LoVo (cell line): ENCODE data around the gene NPM1.
A peak's percentile ranks its signal among the peaks of the same experiment; 100 is the strongest.
"Not testable (repeated sequence)": the region's sequence is repeated elsewhere in the genome, so short reads cannot be mapped to it uniquely, and the experiment has no call there.

Experiments used
- DNase-seq: peaks from one replicate; pipeline ENCODE4 v3.0.0-alpha.2; 2016; ENCODE audit warnings: low spot score

Gene NPM1

DNA sequence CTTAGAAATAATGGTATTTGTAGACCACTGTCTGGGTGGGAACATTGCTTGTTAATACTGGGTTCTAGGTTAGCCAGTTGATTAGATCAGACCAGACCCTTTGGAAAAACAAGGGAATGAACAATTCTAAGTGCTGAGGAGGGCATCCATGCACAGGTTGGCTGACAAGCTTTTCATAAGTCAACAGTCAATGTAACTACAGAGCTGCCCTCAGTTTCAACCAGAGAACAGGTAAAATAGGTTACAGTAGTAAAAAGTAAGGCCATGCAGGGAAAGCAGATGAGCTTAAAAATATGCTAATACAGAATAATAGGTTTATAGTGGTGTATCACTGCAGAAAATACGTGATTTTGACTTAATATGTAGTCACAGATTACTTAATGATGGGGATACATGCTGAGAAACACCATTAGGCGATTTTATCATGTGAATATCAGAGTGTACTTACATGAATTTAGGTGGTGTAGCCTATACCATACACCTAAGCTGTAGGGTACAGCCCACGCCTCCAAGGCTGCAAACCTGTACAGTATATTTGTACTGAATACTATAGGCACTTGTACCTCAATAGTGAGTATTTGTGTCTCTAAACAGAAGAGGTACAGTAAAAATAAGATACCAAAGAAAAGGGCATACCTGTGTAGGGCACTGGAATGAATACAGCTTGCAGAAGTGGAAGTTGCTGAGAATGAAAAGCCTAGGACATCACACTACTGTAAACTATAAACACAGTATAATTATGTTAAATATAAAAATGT lies 25.7 kb downstream of the NPM1 start:
- no peak for DNase-seq

DNA sequence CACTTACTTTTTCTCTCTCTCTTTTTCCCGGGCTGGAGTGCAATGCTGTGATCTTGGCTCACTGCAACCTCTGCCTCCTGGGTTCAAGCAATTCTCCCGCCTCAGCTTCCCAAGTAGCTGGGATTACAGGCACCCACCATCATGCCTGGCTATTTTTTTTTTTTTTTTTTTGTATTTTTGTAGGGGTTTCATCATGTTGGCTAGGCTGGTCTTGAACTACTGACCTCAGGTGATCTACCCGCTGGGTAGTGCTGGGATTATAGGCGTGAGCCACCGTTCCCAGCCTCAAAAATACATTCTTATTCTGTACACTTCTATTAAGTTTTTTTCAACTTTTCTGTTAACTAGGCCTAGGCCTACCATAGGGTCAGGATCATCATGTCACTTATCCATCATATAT lies 26.3 kb downstream of the NPM1 start:
- not testable (repeated sequence) for DNase-seq

DNA sequence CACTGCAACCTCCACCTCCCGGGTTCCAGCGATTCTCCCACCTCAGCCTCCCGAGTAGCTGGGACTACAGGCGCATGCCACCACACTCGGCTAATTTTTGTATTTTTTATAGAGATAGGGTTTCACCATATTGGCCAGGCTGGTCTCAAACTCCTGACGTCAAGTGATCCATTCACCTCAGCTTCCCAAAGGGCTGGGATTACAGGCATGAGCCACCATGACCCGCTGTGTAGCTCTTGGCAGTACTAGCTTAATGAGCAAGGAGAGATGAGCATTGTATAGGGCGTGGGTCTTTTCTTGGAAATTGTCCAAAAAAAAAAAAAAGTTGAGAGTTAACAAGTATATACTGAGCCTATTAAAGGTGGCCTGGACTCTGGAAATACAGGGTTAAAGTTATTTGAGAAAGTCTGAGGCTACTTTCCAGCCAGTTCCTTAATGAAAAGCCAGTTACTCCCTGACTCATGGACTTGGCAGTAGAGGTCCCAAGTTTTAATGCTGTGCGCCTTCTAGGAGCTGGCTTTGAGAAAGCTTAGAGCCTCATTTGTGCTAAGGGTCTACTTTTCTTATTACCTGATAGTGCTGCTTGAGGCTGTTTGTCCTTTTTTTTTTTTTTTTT lies 27.6 kb downstream of the NPM1 start:
- peak; percentile 33 for DNase-seq

DNA sequence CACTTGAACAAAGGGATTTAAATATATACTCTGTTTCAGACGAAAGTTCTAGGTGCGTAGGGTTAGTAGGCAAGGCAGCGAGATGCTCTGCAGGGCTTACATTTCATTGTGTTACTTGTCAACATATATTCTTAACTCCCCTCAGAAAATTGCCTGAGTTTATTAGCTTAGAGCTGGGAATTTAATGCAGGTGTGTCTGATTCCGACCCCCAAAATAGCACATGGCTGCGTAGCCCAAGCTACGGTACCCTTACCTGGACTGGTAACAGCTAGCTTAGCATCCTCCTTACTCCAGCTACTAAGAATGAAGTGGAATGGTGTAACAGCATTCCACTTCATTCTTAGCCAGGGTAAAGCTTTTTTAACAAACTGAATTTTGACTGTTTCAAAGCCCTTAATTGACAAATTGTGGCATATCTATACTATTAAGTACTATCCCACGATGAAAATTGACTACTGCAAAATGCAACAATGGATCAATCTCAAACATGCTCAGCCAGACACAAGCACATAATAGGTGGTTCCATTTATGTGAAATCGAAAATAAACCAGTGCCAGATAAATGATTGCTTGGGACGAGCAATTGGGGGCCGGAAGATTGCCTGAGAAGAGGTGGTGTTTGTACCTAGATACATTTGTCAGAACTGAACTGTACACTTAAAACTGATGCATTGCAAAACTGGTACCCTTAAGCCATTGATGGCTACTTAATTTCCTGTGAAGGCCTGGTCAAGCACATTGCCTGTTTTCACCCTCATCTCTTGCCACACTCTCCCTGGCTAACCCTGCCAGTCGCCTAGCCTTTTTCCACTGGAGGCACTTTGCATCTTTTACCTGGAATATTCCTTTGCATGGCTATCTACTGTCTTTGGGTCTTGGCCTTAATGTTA lies 28.8 kb downstream of the NPM1 start:
- no peak for DNase-seq

DNA sequence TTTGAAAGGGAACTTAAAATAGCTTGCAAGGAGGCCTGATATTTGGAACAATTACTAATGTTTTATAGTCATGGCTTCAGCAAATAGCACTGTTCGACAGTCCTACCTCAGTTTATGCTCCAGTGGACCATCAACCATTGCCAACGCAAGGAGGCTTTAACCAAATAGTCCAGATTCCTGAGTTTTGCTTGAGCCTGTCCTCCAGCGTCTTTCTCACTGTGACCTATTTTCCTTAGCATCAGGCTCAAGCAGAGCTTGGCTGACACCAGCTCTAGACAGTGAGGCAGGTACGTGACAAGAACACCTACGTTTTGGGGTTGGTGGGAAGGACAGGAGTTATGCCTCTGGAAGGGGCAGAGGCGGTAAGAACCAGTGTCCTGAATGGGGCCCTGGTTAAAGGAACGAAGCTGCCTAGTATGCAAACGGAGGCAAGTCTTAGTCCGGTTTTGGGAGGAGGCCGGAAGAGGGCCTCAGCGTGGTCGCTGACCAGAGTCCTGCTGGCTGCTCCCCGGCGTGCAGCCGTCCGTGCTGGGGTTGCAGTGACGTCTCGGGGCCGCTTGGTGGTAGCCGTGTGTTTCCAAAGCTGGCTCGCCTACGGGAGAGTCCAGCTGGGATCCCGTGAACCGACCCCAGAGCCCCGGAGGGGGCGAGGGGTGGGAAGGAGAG lies 30.8 kb downstream of the NPM1 start:
- peak; percentile 84 for DNase-seq

DNA sequence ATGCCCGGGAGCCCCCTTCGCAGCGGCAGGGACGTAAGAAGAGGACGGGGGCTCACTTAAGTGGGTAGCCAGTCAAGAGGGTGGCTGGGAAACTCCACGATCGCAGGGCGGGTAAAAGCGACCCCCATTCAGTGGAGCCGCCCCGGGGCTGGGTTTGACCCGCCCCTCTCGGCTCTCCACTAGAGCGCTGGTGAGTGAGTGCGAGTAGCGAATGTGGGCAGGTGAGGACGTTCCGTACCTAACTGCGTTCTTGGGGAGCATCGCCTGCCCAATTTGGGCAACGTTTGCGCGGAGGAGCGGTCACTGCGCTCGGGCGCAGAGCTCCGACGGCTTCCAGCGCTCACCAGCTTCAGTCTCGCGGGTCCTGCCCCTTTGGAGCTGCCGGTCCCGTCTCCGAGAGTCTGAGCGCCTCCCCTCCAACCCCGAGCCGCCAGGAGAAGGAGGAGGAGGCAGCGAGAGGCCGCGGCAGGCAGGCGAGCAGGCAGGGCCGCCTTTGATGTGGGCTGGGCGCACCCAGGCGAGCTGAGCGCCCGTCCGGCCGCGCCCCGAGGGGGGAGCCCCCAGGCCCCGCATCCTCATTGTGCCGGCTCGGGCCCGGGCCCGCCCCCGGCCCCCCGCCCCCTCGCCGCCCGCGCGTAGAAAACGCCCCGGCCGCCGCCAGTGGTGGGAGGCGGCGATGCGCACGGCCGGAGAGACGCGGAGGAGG lies 31.5 kb downstream of the NPM1 start, which contains the start of gene FGF18:
FGF18 (plus strand) TSS at position 666 of the 706 bp plus-strand sequence. CDS start 553 bp downstream, outside the sequence.
- peak; percentile 74 for DNase-seq

DNA sequence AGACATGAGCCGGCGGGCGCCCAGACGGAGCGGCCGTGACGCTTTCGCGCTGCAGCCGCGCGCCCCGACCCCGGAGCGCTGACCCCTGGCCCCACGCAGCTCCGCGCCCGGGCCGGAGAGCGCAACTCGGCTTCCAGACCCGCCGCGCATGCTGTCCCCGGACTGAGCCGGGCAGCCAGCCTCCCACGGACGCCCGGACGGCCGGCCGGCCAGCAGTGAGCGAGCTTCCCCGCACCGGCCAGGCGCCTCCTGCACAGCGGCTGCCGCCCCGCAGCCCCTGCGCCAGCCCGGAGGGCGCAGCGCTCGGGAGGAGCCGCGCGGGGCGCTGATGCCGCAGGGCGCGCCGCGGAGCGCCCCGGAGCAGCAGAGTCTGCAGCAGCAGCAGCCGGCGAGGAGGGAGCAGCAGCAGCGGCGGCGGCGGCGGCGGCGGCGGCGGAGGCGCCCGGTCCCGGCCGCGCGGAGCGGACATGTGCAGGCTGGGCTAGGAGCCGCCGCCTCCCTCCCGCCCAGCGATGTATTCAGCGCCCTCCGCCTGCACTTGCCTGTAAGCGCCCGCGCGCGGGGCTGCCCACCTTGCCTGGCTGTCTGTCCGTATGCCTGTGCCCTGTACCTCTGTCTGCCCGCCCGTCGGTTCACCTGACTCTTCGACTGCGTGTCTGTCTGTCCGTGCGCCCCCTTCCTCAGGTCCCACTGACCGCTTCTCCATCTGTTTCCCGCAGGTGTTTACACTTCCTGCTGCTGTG lies 32.2 kb downstream of the NPM1 start:
- no peak for DNase-seq

DNA sequence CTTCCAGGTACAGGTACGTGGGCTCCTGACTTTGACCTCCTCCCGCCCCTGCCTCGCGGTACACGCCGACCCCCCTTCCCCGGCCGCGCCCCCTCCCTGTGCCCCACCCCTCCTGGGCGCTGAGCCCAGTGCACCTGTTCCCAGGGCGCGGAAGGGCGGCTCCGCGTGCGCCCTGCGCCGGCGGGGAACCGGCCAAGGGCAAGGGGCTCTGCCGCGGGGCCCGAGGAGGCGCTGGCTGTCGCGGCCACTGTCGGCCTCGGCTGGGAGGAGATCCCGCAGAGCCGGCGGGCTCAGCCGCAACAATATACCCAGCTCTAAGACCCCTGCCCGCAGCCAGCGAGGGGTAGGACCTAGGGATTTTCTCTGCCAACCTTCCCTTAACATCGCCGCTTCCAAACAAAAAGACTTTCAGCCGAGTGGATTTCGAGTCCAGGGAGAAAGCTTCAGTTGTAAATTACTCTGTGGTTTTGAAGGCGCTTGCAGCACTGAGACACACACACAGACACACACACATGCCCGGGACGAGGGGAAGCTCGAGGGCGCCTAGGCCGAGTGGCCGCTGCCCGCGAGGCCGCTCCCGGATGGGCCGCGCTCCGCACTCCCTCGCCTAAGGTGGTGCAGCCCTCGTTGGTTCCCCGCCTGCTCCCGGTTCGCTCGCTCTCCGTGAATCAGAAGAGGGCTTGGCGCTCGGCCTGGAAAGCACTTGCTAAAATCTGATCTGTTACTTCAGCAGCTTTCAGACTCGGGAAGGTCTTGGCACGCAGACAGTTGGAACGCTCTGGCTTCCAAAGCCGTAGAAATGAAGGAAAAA lies 33.0 kb downstream of the NPM1 start:
- DNase-seq, result no peak

DNA sequence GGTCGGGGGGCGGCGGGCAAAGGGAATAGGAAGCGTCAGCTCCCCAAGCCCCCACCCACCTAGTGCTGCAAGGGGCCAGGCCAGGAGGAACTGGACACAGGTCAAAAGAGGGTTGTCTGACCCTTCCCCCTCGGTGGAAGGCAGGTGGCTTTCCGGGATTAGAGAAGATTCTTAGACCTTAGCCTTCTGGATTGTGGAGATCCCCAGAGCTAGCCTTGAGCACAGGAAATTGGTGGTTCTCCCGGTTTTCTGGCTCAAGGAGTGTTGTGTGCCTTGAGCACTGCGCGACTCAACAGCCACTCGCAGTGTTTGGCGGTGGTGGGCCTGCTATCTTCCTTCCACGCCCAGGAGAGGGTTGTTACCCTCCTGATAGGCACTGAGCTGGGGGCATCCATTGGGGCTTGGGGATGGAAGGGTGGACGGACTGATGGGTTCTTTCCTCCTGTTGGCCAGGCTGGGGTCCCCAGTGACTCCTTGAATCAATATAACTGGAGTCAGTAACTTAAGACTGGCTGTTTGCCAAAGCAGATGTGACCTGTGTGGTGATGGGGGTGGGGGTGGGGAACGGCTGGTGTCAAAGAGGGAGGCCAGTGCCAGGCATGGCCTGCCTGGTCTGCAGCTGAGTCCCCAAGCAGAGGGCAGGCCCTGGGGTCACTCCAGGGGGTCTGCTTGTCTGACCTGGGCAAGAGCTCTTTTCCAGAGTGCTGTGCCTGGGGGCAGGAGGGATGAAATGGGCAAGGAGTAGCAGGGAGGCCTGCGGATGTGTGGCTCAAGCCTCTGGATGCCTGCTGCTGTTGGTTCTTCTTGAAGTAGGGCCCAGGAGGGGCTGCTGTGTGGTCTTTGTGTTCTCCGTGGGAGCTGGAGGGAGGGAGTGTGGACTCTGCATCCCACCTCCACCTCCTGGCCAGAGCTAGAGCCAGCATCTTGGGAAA lies 33.9 kb downstream of the NPM1 start:
- DNase-seq, result no peak

DNA sequence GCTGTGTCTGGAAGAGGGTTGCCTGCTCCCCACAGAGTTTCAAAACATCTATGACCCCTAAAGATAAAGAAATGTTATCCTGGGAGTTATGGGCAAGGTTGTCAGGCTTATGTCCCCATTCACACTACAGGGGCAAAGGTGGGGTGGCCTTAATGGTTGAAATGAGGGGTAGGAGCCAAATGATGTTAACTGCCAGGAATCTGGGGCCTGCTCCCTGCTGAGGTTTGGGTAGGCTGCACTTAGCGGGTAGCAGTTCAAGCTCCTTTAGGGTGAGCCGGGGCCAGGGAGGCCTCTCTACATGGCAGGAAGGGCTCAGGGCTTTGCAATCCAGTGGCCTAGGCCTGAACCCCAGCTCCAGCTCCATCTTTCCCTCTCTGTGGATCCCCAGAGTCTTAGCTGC lies 34.8 kb downstream of the NPM1 start:
- no peak for DNase-seq

DNA sequence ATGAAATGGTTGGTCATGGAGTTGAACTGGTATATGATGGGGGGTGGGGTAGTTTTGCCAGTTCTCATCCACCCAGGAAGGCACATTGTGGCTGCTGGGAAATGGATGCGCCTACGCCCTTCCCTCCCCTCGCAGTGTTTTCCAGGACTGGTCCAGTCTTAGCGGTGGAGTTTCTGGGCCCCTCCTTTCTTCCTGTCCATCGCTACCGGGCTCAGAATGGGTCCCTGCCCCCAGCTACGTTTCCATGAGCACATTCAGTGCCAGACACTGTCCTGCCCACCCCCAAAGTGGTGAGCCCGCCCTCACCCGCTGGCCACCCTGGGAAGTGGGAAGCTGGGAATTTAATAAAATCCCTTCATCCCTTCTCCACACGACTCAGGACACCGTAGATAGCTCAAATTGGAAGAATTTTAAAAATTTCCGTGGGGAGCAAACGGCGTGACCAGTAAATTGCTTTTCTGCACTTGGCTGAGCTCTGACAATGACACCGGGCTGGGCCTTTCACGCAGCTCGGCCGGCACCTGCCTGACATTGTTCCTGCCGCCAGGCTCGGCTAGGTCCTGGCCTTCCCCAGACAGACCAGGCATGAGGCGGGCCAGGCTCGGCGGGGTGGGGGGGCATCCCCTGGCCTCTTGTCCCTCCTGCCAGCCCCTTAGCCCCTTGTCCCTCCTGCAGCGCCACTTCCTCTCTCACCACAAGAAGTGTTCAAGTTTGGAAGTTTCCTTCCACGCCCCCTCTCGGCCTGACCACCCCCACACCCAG lies 35.4 kb downstream of the NPM1 start:
- DNase-seq, result no peak

DNA sequence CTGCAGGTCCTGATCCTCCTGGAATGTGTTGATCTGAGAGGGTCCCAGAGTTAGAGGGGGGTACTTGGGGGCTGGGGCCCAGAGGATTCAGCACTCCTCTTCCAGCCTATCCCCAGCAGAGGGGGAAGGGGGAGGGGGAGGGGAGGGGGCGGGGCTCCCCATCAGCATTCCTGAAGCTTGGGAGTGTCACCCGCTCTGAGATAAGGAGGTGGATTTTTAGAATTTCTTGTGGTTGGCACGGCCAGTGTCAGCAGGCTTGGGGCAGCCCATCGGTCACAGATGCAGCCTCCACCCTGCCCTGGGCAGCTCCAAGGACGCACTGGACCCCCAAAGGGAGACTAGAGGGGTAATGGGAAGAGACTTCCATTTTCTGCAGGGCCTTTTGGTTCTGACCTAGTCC lies 37.1 kb downstream of the NPM1 start:
- DNase-seq, result no peak

DNA sequence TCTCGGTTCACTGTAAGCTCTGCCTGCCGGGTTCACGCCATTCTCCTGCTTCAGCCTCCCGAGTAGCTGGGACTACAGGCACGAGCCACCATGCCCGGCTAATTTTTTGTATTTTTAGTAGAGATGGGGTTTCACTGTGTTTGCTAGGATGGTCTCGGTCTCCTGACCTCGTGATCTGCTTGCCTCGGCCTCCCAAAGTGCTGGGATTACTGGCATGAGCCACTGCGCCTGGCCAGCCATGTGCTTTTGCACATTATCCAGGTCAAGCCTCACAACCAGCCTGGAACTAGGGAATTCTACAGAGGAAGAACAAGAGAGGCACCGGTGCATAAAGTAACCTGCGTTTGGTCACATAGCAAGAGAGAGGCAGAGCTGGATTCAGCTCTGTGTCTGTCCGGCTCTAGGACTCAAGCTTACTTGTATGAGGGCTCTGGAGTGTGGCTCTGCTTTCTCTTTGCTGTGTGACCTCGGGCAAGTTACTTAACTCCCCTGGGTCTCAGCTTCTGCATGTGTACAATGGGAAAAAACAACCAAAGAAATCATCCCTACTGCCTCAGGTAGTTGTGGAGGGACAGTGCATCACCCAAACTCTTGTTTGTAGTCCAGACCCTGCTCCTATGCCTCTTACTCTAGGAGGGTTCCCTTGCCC lies 38.1 kb downstream of the NPM1 start:
- DNase-seq, result no peak

DNA sequence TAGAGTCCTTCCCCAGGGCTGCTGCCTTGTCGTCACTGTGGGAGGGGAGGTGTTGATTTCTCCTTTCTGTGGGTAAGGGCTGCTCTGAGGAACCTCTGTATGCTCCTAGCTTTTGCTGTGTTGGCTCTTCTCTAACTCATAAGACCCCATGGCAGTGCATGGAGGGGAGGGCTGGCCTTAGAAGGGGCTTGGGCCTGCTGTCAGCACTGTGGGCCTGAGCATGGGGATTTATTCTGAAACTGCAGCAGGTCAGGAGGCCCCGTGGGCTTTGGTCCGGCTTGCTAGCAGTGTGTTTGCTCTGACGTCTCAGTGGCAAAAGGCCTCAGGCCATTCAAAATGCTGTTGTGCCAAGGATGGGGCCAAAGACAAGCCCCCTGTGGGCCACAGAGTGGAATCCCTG lies 38.6 kb downstream of the NPM1 start:
- DNase-seq, result no peak

DNA sequence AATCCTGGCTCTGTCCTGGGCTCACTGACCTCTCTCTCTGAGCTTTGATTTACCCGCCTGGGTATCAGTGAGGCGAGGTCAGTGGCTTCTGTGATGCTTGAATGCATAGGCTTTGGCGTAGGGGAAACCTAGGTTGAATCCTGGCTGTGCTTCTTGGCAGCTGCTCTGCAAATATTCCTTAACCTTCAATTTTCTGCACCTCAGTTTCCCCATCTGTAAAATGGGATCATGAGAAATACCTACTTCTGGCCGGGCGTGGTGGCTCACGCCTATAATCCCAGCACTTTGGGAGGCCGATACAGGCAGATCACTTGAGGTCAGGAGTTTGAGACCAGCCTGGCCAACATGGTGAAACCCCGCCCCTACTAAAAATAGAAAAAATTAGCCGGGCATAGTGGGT lies 39.0 kb downstream of the NPM1 start:
- no peak for DNase-seq

DNA sequence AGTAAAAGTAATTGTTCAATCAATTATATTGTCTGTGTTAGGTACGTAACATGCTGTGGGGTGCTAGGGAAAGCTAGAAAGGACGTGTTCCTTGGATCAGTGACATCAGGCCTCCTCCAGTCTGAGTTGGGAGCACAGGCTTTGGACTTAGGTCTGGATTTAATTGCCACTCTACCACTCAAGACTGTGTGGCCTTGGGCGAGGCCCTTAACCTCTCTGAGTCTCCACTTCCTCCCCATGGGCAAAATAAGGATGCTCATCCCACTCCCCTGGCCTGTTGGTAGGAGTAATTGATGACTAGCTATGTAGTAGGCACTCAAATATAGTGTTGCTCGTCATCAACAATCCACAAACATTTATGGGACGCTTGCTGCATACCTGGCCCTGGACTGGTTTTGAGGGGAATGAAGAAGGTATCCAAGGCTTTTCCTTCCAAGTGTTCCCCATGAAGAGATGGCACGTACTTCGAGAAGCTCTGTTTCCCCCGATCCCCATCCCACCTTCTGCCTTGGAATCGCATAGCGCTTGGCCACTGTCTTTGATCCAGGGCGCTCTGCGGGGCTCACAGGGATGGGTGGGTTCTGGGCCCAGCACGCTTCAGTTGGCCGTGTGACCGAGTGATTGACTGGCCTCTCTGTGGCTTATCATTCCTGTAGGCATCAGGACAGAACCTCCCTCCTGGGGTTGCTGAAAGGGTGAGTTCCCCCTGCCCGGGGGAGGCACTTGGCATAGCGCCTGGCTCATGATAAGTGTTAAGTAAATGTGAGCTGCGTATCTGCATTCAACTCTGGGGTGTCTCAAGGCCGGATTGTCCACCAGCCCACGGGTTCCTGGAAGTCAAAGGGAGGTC lies 39.9 kb downstream of the NPM1 start:
- DNase-seq, result no peak
